T-helper 2 cell treated with Interferon-gamma antibody and Interleukin-4, amounts not matched to agents 5 μg/mL and 100 μg/mL, for 36 hours (primary cell): ENCODE results near the gene SLCO4A1.

Experiments
- DNase-seq: peaks from one replicate; pipeline ENCODE4 v3.0.0; 2021; ENCODE audit warnings: low spot score
- H3K27ac Mint-ChIP-seq: one replicate; pipeline ENCODE4 v1.8.0; 2021; ENCODE audit warnings: mild to moderate bottlenecking, mixed read lengths
- H3K27me3 Mint-ChIP-seq: one replicate; pipeline ENCODE4 v1.8.0; 2021; ENCODE audit warnings: low read depth, mixed read lengths
- H3K36me3 Mint-ChIP-seq: one replicate; pipeline ENCODE4 v1.8.0; 2021; ENCODE audit warnings: low read depth, mixed read lengths
- H3K4me1 Mint-ChIP-seq: one replicate; pipeline ENCODE4 v1.8.0; 2021; ENCODE audit warnings: low read depth, mixed read lengths
- H3K4me3 Mint-ChIP-seq: one replicate; pipeline ENCODE4 v1.8.0; 2022; ENCODE audit warnings: mild to moderate bottlenecking, moderate library complexity, mixed read lengths
- H3K9me3 Mint-ChIP-seq: one replicate; pipeline ENCODE4 v1.8.0; 2021; ENCODE audit warnings: mixed read lengths

Gene SLCO4A1

DNA sequence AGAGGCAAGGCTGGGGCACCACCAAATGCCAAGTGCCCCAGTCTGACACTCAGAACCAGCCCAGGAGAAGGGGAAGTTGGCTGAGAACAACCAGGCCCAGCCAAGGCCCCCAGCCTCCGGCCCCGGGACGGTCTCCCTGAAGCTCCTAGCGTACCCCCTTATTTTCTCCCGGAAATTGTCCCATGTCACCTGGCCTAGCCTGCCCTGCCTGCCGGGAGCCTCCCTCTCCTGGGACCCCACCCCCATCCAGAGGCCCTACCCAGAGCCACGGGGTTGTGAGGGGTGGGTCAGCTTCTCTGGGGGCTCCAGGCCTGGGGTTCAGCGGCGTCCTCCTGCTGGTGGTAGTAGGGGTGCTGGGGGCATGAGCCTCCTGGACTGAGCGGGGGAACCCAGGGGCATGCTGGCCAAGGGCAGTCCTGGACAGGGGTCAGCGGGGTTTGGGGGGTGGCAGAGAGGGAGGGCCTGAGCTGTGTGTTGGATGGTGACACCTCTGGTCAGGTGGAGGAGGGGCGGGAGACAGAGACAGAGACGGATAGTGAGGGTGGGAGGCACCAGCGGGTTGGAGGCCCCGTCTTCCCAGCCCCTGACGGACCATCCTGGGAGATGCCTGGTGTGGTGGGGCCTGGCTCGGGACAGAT lies 7.9 kb upstream of the SLCO4A1 start:
- no peak overlapping the region for H3K4me3 Mint-ChIP-seq
- H3K4me1 Mint-ChIP-seq = peaks cover 20% of the 10 kb centered on the region
- peaks cover 27% of the 10 kb centered on the region for H3K27me3 Mint-ChIP-seq
- no peak for DNase-seq
- no peaks in the 10 kb centered on the region for H3K9me3 Mint-ChIP-seq
- no peaks in the 10 kb centered on the region for H3K36me3 Mint-ChIP-seq
- no peak overlapping the region for H3K27ac Mint-ChIP-seq

DNA sequence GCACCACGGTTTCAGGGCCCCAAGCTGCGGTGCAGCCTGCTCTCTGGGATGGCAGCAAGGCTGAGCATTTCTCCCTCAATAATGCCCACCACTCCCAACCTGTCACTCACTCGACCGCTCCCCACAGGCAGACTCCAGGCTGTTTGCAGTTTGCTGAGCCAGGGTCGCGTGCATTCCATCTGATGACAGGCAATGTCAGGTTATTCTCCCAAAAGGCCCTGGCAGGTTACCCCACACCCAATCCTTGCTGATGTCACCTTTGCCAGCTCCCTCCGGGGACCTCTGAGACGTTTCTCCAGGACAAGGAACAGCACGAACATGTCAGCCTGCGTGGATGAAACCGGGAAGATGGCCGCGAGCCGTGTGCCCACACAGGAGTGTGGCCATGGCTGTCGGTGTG lies 7.1 kb upstream of the SLCO4A1 start:
- Mint-ChIP-seq H3K27ac (no peak overlapping the region), H3K4me1 (peaks cover 20% of the 10 kb centered on the region), H3K9me3 (no peaks in the 10 kb centered on the region), H3K27me3 (peaks cover 27% of the 10 kb centered on the region), H3K36me3 (no peaks in the 10 kb centered on the region), H3K4me3 (no peak overlapping the region)
- no peak for DNase-seq

DNA sequence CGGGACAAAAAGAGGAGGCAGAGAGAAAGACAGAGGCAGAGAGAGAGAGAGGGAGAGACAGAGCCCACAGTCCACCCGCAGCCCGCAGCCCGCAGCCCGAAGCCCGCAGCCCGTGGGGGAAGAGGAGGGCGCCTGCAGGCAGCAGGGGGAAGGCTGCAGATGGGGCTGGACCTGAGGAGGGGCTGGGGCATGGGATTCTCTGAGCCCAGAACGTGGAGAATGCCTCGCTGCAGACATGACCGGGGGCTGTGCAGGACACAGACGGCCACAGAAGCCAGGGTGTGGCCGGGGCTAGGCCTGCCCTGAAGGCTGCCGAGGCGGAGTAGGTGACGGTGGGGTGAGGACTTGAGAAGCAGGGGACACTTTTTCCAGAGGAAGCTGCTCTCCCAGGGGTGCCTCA lies 6.5 kb upstream of the SLCO4A1 start:
- Mint-ChIP-seq H3K4me1 (peaks cover 20% of the 10 kb centered on the region), H3K4me3 (peak overlapping the region; percentile 26), H3K27ac (no peak overlapping the region), H3K9me3 (no peaks in the 10 kb centered on the region), H3K36me3 (no peaks in the 10 kb centered on the region), H3K27me3 (peaks cover 27% of the 10 kb centered on the region)
- DNase-seq = no peak

DNA sequence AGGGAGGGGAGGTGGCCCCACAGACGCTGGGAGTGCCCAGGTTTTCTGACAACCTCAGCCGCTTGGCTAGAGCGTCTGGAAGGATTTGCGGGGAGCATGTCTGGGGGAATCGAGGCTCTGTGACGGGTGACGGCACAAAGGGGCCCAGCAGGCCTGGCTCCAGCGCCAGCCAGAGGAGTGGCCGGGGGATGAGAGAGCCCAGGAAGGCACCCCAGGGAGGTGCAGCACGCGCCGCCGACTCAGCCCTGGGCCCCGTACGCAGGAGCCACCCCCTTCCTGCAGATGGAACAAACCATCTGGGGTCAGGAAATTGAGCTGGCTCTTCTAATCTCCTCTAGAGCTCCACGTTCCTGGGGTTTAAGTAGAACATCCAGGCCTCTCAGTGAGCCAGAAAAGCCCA lies 5.9 kb upstream of the SLCO4A1 start:
- H3K36me3 Mint-ChIP-seq = no peaks in the 10 kb centered on the region
- H3K4me1 Mint-ChIP-seq = peaks cover 22% of the 10 kb centered on the region
- peak overlapping the region; percentile 26 for H3K27ac Mint-ChIP-seq
- no peak for DNase-seq
- H3K4me3 Mint-ChIP-seq = no peak overlapping the region
- peaks cover 27% of the 10 kb centered on the region for H3K27me3 Mint-ChIP-seq
- no peaks in the 10 kb centered on the region for H3K9me3 Mint-ChIP-seq

DNA sequence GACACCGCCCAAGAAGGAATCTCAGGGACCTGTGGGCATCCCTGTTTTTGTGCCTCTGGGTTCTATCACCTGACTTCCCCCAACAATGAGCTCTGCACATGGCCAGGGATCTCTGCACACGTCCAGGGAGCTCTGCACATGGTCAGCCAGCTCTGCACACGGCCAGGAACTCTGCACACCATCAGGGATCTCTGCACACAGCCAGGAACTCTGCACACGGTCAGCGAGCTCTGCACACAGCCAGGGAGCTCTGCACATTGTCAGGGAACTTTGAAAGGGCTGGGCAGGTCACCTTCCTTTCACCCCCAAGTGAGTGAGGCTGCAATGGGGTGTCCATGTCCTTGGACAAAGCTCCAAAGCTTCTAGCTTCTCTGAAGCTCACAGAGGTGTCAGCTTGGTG lies 5.2 kb upstream of the SLCO4A1 start:
- Mint-ChIP-seq H3K4me3 (no peak overlapping the region), H3K4me1 (peaks cover 23% of the 10 kb centered on the region), H3K27ac (no peak overlapping the region), H3K9me3 (no peaks in the 10 kb centered on the region), H3K36me3 (no peaks in the 10 kb centered on the region), H3K27me3 (peaks cover 27% of the 10 kb centered on the region)
- DNase-seq = no peak

DNA sequence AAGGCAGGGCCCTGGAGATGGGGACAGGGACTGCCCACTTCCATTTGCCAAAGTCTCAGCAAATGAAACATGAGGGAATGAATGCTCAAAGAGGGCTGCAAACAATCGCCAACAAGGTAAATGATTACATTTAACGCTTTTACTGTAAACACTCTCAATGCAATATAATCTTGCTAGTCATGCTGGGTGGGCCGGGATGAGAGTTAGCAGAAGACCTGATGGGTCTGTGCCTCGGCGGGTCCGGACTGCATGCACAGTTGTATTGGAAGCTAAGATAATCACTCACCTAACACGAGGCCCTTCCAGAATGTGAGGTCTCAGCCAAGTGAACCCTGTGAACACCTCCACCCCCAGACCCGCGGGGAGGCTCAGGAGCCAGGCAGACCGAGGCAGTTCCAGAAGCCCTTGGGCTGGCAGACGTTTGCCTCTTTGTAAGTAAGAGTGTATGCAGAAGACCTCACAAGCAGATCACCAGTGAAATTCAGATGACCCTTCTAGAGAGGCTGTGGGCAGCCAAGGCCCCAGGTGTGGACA lies 4.7 kb upstream of the SLCO4A1 start:
- Mint-ChIP-seq H3K27ac (no peak overlapping the region), H3K36me3 (no peaks in the 10 kb centered on the region), H3K27me3 (peaks cover 23% of the 10 kb centered on the region), H3K4me3 (no peak overlapping the region), H3K4me1 (peaks cover 22% of the 10 kb centered on the region), H3K9me3 (no peaks in the 10 kb centered on the region)
- no peak for DNase-seq

DNA sequence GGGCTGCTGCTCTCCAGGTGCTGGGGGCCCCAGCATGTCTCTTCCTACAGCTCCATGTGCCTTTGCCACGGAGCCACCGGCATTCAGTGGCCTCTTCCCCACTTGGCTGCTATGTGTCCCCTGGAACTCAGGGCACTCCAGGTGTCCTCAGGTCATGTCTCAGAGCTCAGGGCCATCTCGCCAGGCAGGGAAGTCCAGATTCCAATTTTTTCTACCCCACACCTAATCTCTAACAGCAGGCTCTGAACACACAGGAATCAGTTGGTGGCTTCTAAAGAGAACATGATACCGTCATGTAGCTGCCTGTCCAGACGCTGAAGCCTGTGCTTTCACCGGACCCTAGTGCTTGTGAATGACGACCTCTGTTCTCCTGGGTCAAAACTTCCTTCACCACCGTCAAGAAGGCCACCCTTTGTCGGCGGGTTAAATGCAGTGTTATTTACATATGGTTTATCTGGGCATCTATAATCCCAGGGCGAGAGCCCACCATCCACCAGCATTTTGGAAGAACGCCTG lies 4.2 kb upstream of the SLCO4A1 start:
- H3K27ac Mint-ChIP-seq = no peak overlapping the region
- H3K27me3 Mint-ChIP-seq = peaks cover 18% of the 10 kb centered on the region

DNA sequence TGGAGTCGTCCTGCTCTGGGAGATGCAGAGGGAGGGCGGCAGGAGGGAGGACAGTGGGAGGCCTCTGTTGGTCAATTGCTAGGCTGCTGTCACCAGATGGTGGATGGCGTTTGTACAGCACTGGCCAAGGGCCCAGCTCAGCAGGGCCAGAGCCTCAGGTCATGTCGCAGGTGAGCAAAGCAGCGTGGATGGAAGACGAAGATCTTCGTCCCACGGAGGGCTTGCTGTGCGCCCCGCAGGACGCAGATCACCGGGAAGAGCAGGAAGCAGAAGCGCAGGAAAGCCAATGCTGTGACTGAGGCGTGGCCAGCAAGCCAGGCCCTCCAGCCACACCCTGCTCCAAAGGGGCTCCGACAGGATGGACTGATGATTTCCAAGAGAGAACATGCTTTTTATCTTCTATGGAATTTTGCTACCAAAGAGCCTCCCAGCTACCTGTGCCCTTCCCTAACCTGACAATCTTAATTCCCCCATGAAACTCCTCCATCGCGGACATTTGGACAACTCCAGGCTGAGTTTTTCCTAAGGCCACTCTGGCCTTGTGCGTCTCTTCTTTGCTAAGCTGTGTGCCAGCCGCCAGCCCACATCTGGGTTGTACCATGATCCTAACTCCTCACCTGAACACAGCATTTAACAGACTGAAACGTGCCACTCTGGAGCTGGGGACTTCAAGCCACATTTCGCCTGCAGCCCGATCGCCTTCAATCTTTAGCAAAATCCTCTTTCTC lies 3.5 kb upstream of the SLCO4A1 start:
- H3K4me1 Mint-ChIP-seq = peaks cover 23% of the 10 kb centered on the region
- peak overlapping the region; percentile 16 for H3K4me3 Mint-ChIP-seq
- H3K36me3 Mint-ChIP-seq = peaks cover 4% of the 10 kb centered on the region
- H3K27ac Mint-ChIP-seq = no peak overlapping the region
- DNase-seq = no peak
- H3K27me3 Mint-ChIP-seq = peaks cover 15% of the 10 kb centered on the region
- no peaks in the 10 kb centered on the region for H3K9me3 Mint-ChIP-seq

More for the DNA sequence above, 4.2 kb upstream of the SLCO4A1 start:
- no peaks in the 10 kb centered on the region for H3K9me3 Mint-ChIP-seq
- H3K36me3 Mint-ChIP-seq = no peaks in the 10 kb centered on the region
- H3K4me3 Mint-ChIP-seq = no peak overlapping the region
- peaks cover 20% of the 10 kb centered on the region for H3K4me1 Mint-ChIP-seq
- no peak for DNase-seq

DNA sequence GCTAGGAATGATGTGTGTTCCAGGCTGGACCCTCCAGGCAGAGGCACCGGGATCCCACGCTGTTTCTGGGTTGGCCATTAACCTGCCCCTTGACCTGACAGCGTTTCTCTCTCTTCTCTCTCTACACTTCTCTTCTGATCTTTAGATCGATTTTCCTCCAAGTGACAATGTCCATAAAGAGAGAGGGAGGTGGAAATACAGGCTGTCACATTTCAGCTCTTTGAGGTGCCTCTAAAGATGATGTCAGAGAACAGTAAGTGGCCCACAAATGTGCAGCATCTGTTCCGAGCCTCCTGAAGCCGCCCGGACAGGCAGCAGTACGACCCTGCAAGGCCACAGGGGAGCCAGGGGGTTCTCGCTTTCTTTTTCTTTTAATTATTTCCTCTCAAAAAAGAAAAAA lies 2.5 kb upstream of the SLCO4A1 start:
- H3K27ac Mint-ChIP-seq = no peak overlapping the region

DNA sequence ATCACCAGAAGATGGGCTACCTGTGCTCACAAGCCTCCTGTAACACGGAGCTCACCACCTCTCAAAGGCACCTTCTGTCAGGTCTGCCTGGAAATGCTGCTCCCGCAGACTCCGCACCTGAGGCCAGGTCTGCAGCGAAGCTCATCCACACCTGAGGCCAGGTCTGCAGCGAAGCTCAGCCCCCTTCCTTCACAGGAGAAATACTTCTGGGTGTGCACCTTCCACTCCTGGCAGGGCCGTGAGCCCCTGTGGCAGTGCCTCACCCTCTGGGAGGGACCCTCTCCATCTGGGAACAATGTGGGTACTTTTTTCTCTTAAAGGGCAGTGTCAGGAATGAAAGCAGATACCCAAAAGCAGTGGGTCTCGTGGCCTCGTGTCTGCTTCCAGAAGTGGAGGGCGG lies 1.4 kb upstream of the SLCO4A1 start:
- no peak for DNase-seq
- Mint-ChIP-seq H3K4me1 (peaks cover 26% of the 10 kb centered on the region), H3K27me3 (peaks cover 9% of the 10 kb centered on the region), H3K9me3 (no peaks in the 10 kb centered on the region), H3K36me3 (peaks cover 10% of the 10 kb centered on the region), H3K27ac (no peak overlapping the region), H3K4me3 (no peak overlapping the region)

More for the DNA sequence above, 2.5 kb upstream of the SLCO4A1 start:
- H3K9me3 Mint-ChIP-seq = no peaks in the 10 kb centered on the region
- peaks cover 27% of the 10 kb centered on the region for H3K4me1 Mint-ChIP-seq
- H3K36me3 Mint-ChIP-seq = peaks cover 6% of the 10 kb centered on the region
- no peak overlapping the region for H3K4me3 Mint-ChIP-seq
- peaks cover 15% of the 10 kb centered on the region for H3K27me3 Mint-ChIP-seq
- DNase-seq = no peak

DNA sequence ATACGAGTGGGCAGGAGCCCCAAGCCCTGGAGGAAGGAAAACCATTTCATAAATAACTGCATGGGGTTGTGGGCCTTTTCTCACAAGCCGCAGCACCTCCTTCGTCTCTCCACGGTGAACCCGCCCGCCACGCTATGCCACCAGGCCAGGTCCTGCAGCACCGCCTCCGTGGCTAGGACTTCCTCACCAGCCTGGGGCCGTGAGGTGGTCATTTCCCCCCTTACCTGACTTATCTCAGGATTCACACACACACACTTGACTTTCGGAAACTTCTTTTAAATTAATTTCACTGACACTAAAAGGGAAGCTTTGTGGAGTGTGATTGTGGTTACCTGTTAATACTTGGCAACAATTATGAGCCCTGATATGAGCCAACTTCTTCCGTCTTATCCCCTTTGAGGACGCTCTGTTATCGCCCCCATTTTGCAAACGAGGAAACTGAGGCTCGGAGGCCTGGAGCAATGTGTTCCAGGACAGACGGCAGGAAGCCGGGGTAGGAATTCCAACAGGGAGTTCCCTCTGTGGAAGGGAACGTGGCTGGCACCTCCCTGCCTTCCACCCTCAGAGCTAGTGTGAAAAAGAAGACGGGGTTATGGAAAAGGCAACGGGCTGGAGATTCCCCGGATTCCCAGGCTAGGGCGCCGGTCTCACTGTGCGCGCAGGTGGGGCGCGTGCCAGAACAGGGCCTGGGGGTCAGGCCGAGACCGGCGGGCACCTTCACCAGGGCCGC lies 817 bp upstream of the SLCO4A1 start:
- Mint-ChIP-seq H3K4me1 (peaks cover 20% of the 10 kb centered on the region), H3K9me3 (no peaks in the 10 kb centered on the region), H3K4me3 (peak overlapping the region; percentile 84), H3K27ac (peak overlapping the region; percentile 80), H3K27me3 (peaks cover 5% of the 10 kb centered on the region), H3K36me3 (peaks cover 10% of the 10 kb centered on the region)
- DNase-seq = no peak

DNA sequence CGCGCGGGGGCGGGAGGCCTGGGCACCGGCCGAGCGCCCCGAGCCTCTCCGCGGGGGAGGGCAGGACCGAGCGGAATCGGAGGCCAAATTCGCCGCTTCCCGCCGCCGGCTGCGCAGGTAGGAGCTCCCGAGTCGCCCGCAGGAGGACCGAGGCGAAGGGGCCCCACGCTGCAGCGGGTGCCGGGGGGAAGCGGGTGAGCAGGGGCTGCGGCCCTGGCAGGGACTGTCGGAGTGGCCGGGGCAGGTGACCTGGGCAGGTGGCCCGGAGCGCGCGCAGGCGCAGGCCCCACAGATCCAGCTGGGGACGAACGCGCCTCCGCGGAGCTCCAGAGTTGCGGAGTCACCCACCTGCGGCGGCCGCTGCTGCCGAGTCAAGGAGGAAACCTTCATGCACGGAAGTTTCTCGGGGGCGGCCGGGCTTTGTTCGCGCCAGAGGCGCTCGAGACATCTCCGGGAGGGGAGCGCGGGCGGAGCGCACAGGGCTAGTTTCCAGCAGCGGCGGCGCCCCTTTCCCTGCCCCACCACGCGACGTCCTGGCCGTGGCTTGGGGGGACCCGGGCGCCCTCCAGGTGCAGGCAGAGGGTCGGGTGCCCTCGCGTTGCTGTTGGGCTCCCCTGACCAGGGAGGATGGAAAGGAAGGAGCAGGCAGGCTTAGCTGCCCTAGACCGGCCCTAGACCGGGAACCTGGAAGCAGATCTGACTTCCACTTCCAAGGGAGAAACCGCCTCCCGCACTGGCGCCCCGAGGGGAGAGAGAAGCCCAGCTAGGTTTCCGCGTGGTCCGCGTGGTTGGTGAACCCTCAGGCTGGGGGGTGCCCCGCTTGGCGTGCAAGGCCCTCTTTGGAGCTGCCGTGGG lies 590 bp downstream of the SLCO4A1 start:
- H3K27ac Mint-ChIP-seq = no peak overlapping the region
- H3K36me3 Mint-ChIP-seq = peaks cover 18% of the 10 kb centered on the region
- H3K4me1 Mint-ChIP-seq = peaks cover 29% of the 10 kb centered on the region
- peak overlapping the region; percentile 85 for H3K4me3 Mint-ChIP-seq
- H3K9me3 Mint-ChIP-seq = no peaks in the 10 kb centered on the region
- H3K27me3 Mint-ChIP-seq = peaks cover 5% of the 10 kb centered on the region
- peak; percentile 65 for DNase-seq

DNA sequence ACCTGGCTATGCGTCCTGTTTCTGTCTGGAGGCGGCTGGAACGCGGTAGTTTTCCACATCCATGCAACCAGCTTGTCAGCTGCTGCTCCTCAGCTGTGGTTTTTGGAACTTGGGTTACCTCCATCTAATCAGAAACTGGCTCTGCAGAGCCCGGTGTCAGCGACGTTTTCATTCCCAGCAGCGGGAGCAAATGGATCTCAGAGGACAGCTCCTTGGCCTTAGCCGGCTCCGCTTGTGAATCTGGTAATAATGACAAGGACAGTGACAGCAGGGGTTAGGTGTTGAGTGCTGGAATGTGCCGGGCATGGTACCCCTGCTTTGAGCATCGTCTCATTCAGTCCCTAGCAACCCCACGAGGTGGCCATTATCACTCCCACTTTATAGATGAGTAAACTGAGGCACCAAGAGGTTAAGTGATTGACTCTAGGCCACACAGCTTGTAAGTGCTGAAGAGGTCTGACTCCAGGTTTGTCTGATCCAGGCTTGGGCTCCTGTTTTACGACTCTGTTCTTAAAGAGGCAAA lies 1.3 kb downstream of the SLCO4A1 start:
- H3K4me3 Mint-ChIP-seq = peak overlapping the region; percentile 85
- peak overlapping the region; percentile 20 for H3K27ac Mint-ChIP-seq
- H3K27me3 Mint-ChIP-seq = peaks cover 5% of the 10 kb centered on the region
- DNase-seq = no peak
- H3K9me3 Mint-ChIP-seq = no peaks in the 10 kb centered on the region
- peaks cover 30% of the 10 kb centered on the region for H3K4me1 Mint-ChIP-seq
- H3K36me3 Mint-ChIP-seq = peaks cover 18% of the 10 kb centered on the region
